EH (cell line): ENCODE measurements around the gene LILRB1.
"Not testable (repeated sequence)": the region's sequence is repeated elsewhere in the genome, so short reads cannot be mapped to it uniquely, and the experiment has no call there.

Experiments
- DNase-seq: peaks from one replicate; pipeline ENCODE4 v3.0.0-alpha.2; 2015; ENCODE audit warnings: low read depth

LILRB1 gene

DNA sequence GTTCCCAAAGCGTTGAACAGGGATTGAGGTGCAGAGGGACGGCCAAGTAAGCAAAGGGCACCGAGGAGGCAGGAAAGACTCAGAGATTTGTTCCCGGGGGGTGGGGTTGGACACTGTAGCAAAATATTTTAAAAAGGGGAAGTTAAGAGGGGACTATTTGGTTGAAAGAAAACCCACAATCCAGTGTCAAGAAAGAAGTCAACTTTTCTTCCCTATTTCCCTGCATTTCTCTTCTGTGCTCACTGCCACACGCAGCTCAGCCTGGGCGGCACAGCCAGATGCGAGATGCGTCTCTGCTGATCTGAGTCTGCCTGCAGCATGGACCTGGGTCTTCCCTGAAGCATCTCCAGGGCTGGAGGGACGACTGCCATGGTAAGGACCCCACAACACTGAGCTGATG, at the start of gene LILRB1:
Gene LILRB1, plus strand, starts transcription at position 223 of the 400 bp plus-strand sequence. CDS start 590 bp downstream, outside the sequence.
- not testable (repeated sequence) for DNase-seq

DNA sequence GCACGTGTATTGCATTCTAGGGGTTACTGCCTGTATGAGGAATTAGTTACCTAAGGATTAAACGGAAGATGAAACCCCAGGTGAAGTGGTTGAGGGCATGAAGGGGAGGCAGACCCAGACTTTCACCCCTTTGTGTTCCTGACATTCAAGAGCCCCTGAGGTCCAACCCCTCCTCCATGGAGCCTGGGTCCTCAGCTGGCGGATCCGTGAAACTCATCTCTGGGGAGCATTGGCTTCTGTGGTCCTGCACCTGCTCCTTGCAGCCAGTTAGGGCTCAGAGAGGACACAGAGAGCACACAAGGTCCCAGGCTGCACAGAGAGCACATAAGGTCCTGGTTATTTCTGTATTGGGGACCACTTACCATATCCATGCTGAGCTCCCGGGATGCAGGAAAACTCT, 43.9 kb upstream of the LILRB1 start:
- no peak for DNase-seq

DNA sequence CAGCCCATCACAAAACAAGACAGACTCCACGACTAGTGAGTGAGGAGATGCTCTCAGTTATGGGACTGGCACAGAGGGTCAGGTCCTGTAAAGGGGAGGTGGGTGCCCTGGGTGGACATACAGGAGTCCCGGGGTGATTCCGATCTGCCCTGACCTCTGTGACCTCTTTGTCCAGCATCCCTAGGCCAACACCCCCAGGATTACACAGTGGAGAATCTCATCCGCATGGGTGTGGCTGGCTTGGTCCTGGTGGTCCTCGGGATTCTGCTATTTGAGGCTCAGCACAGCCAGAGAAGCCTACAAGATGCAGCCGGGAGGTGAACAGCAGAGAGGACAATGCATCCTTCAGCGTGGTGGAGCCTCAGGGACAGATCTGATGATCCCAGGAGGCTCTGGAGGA, 43.3 kb upstream of the LILRB1 start:
- DNase-seq: no peak

DNA sequence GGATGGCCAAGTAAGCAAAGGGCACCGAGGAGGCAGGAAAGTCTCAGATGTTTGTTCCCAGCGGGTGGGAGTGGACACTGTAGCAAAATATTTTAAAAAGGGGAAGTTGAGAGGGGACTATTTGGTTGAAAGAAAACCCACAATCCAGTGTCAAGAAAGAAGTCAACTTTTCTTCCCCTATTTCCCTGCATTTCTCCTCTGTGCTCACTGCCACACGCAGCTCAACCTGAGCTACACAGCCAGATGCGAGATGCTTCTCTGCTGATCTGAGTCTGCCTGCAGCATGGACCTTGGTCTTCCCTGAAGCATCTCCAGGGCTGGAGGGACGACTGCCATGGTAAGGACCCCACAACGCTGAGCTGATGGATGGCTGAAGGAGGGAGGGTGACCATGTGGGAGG, 36.8 kb upstream of the LILRB1 start, which contains the start of gene LILRA1:
Gene LILRA1, plus strand, starts transcription at position 188 of the 400 bp plus-strand sequence. CDS start 613 bp downstream, outside the sequence.
- not testable (repeated sequence) for DNase-seq

DNA sequence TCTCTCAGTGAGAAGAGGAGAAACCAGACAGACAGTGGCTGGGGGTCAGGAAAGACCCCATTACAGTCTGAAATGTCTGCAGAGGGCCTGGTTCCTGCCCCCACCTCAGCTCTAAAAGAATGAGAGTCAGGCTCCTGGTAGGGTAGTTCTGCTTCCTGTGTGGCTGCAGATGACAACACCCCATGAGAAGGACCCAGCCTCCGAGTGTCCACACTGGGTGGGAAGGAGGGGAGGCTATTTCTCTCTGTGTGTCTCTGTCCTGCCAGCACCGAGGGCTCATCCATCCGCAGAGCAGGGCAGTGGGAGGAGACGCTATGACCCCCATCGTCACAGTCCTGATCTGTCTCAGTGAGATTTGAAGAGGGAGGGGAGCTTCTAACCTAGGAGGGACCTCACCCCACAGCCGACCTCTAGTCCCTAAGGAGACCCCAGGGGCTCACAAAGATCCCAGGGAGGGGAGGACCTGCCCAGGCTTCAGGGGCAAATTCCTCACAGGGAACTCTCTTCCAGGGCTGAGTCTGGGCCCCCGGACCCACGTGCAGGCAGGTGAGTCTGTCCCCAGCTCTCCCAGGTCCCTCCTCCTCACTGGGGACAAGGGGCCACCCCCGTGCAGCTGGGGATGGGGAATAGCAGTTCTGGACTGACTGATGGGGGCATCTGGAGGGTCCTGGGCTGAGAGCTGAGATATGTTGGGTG, 36.2 kb upstream of the LILRB1 start:
- DNase-seq: not testable (repeated sequence)

DNA sequence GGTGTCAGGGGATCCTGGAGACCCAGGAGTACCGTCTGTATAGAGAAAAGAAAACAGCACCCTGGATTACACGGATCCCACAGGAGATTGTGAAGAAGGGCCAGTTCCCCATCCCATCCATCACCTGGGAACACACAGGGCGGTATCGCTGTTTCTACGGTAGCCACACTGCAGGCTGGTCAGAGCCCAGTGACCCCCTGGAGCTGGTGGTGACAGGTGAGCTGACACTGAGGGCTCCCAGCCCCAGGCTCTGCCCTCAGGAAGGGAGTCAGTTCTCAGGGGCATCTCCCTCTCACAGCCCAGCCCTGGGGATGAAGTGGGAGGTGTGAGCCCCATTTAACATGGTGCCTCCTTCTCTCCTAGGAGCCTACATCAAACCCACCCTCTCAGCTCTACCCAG, 35.5 kb upstream of the LILRB1 start:
- DNase-seq: no peak

DNA sequence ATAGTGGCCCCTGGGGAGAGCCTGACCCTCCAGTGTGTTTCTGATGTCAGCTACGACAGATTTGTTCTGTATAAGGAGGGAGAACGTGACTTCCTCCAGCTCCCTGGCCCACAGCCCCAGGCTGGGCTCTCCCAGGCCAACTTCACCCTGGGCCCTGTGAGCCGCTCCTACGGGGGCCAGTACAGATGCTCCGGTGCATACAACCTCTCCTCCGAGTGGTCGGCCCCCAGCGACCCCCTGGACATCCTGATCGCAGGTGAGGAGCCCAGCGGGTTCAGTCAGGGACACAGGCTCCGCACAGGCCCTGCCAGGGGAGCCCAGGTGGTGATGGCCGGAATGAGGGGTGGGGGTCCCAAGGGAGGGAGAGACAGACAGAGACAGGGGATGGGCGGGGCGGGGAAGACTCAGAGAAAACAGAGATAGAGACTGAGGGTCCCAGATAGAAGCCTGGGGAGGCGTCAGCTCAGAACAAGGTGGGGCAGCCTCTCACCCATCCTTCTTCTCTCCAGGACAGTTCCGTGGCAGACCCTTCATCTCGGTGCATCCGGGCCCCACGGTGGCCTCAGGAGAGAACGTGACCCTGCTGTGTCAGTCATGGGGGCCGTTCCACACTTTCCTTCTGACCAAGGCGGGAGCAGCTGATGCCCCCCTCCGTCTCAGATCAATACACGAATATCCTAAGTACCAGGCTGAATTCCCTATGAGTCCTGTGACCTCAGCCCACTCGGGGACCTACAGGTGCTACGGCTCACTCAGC, 34.4 kb upstream of the LILRB1 start:
- not testable (repeated sequence) for DNase-seq

DNA sequence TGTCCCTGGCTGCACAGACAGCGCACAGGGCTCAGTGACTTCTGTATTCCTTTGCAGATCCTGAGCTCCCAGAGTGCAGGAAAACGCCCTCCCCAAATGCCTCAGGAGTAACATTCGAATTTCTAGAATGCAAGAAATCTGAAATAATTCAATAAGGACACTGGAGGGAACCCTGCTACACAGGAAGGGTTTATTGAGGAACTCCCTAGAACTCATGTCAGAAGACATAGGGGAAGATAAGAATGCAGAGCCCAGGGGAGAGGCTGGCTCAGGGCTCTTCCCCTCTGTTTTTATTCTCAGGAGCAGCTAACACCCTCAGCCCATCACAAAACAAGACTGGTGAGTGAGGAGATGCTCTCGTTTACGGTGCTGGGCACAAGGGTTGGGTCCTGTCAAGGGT, 30.1 kb upstream of the LILRB1 start:
- no peak for DNase-seq

DNA sequence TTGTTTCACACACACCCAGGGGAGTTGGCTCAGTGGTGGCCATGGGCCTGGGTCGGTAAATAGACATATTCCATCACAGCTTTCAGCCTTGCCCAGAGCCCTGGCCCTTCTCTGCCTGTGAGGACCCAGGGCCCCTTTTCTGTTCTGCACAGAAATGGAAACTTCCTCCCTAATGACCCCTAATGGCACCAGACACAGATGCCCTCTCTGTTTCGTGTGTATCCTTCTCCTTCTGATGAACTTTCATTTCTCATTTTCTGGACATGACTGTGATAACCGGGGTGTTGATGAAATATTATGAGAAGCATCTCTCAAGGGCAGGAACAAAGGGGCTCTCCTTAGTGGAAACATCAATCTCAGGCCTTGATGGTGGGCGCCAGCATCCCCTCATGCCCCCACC, 24.1 kb upstream of the LILRB1 start:
- no peak for DNase-seq

DNA sequence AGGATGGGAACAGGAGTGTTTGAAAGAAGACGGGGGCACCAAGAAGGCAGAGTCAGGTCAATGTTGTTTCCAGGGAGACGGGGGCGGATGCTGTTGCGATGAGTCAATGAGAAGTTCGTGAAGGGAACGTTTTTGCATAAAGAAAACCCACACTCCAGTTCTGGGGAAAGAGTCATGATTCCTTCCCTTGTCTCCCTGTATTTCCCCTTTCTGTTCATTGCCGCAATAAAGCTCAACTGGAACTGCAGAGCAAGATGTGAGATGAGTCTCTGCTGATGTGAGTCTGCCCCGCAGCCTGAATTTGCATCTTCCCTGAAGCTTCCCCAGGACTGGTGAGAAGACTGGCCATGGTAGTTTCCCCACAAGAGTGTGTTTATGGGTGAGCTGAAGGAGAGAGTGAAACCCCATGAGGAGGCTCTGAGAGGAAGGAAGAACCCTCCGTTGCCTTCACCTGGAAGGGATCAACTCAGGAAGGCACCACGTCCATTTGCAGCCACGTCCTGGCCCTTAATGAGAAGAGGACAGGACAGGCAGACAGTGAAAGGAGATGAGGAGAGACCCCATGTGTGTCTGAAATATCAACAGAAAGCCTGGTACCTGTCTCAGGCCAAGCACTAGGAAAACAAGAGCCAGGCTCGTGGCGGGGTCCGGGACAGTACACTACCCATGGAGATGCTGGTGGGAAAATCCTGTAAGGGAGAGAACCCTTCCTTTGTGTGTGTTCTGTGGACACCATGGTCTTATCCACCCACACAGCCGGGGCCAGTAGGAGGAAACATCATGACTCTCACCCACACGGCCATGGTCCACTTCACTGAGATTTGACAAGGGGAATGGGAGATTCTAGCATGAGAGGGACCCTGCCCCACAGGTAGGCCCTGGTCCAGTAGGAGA, 23.1 kb upstream of the LILRB1 start:
- DNase-seq: no peak

DNA sequence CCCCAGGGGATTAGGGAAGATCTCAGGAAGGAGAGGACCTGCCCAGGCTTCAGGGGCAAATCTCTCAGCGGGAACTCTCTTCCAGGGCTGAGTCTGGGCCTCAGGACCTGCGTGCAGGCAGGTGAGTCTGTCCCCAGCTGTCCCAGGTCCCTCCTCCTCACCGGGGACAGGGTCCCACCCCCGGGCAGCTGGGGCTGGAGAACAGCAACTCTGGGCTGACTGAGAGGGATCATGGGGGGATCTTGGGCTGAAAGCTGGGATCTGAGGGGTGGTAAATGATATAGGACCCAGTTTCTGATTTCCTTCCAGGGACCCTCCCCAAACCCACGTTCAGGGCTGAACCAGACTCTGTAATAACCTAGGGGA, 22.5 kb upstream of the LILRB1 start:
- DNase-seq: no peak

DNA sequence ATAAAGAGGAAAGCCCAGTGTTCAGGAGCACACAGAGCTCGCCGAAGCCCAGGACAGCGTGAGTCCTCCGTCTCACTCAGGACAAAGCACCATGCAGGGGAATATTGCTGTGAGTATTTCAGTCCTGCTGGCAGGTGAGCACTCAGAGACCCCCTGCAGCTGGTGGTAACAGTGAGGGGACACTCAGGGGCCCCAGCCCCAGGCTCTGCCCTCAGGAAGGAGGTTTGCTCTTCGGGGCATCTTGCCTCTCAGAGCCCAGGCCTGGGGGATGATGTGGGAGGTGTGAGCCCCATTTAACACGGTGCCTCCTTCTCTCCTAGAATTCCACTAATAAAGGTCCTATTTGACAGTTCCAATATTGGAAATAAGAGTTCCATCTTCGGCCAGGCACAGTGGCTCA, 22.1 kb upstream of the LILRB1 start:
- DNase-seq: no peak

DNA sequence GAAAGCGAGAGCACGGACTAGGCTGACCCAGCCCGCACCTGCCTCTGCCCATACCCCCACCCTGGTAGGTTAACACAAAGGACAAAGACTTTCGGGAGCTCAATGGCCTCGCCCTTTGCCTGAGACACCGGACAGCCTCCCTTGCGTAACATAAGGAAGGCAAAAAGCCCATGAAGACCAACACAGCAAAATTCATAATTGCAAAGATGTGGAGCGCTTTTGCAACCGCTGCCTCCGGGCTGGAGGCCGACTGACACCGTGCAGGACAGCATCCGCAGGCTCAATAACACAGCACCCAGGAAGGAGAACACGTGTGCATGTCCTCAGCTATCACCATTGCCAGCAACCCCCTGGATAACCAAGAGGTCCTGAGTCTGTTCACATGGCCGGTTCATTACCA, 21.5 kb upstream of the LILRB1 start:
- no peak for DNase-seq

DNA sequence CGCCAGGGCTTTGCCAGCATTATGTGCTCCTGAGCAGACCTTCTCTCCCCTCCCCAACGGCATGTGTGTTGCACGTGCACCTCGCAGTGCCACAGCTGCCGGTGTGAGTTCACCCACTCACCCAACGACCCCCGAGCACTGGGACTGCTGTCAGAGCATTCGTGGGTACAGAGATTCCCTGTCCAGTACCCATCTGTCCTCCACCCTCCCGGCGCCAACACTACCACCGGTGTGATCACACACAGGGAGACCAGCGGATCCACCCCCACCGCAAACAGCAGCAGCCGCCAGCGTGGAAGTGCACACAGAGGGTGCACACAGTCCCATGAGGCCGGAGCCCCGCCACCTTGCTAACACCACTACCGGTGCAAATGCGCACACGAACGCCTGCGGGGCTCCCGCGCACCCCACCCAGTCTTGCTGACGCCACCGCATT, 20.9 kb upstream of the LILRB1 start:
- no peak for DNase-seq

DNA sequence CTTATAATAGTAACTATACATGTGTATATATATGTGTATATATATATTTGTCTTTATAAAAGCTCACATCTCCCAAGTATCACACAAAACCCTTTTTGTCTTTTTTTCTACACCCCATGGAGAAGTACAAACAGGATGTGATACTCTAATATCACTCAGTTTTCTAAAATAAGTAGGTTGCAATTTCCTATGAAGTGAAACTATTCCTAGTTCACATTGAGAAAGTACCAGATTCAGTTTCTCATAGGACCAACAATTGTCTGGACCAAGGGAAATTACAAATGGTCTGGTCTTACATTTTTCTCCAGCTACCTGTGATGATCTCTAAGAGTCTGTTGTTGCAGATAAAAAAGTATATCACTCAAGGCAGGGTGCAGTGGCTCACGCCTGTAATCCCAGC, 17.9 kb upstream of the LILRB1 start:
- DNase-seq: no peak

DNA sequence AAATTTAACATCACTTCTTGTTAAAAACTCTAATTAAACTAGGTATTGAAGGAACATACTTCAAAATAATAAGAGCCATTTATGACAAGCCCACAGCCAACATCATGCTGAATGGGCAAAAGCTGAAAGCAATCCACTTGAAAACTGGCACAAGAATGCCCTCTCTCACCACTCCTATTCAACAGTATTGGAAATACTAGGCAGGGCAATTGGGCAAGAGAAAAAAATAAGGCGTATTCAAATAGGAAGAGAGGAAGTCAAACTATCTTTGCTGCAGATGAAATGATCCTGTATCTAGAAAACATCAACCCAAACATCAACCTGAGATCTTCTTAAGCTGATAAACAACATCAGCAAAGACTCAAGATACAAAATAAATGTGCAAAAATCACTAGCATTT, 15.6 kb upstream of the LILRB1 start:
- no peak for DNase-seq

DNA sequence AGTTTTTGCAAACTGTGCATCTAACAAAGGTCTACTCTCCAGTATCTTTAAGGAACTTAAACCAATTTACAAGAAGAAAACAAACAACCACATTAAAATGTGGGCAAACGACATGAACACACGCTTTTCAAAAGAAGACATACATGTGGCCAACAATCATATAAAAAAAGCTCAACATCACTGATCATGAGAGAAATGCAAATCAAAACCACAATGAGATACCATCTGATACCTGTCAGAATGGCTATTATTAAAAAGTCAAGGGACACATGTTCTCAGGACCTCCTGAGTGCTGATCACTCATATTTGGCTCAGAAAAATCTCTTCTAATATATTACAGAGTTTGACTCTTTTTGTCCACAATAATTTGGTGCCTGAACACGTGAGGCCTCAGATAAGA, 14.2 kb upstream of the LILRB1 start:
- no peak for DNase-seq

DNA sequence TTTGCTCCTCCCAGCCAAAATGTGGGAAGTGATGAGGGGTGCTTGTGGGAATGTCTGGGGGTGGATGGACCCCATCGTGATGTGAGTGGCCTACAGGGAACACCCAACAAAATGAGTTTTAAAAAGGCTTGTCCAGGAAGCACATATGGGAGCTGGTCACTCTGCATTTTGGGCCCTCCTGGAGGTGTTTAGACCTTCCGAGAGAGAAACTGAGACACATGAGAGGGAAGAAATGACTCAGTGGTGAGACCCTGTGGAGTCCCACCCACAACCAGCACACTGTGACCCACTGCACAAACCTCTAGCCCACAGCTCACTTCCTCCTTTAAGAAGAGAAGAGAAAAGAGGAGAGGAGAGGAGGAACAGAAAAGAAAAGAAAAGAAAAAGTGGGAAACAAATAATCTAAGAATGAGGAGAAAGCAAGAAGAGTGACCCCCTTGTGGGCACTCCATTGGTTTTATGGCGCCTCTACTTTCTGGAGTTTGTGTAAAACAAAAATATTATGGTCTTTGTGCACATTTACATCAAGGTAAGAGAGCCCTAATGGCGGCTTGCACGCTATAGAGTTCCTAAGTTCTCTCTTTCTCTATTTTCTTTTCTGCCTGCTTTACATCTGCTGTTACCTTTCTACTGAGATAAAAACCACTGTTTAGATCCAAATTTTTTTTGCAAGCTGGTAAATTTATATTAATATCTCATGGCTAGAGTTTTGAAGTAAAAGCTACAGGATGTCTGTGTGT, 13.3 kb upstream of the LILRB1 start:
- no peak for DNase-seq

DNA sequence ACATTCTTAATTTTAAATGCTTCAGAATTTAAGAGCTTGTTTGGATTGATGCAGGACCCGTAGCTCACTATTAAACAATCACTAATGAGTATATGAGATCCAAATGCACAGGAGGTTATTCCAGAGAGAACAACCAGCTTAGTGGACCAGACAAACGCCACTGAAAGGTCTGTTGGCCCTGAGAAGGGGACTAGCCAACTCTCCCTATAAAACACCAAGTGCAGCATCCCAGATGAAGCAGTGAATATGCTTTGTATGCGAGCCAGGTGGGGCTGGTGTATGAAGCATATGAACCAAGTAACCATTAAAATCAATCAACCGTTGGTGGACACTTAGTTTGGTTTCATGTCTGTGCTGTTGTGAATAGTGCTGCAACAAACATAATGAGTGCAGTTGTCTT, 9.8 kb upstream of the LILRB1 start:
- no peak for DNase-seq

DNA sequence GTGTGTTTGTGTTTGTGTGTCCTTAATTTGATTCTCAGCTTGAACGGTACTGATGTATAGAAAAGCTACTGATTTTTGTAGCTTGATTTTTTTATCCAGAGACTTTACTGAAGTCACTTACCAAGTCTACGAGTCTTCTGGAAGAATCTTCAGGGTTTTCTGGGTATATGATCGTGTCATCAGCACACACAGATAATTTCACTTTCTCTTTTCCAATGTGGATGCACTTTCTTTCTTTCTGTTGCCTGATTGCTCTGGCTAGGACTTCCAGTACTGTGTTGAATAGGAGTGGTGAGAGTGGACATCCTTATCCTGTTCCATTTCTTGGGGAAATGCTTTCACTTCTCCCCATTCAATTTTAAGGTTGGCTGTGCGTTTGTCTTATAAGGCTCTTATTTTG, 7.9 kb upstream of the LILRB1 start:
- DNase-seq: no peak

DNA sequence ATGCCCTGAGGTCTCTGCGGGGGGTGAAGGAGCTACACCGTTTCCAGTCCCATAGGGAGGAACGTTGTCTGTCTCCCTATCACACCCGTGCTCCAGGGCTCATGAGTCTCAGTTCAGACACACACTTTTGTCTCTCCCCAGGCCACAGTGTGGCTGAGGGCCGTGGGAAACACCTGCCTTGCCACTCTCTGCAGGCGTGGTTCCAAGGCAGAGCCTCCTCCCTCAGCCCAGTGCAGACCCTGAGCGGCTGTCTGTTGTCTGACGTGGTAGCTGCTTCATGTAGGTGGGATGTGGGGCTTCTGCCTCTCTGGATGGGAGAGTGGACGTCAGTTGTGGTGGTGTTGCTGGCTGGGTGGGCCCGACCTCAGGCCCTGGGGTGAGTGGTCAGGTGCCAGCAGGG, 6.0 kb upstream of the LILRB1 start:
- DNase-seq: not testable (repeated sequence)
